Stimulated activated CD8-positive, alpha-beta memory T cell treated with anti-CD3 and anti-CD28 coated beads, Interleukin-2, amount 100 ng/mL, for 48 hours (primary cell): ENCODE measurements around the gene FUT6.
A peak's percentile ranks its signal among the peaks of the same experiment; 100 is the strongest.
"Not testable (repeated sequence)": the region's sequence is repeated elsewhere in the genome, so short reads cannot be mapped to it uniquely, and the experiment has no call there.

Experiments used
- DNase-seq, 2 donors: peaks; one replicate each; pipeline ENCODE4 v3.0.0-alpha.2; 2020; ENCODE audit warnings: low read depth in 2 of 2

Gene FUT6

GRCh38 chr19:5857203-5858081, 17.9 kb upstream of the FUT6 start:
- DNase-seq: no peak

- not testable (repeated sequence) for DNase-seq
These were observed 15.6 kb upstream of the FUT6 start for GRCh38 chr19:5855151-5855550.

- not testable (repeated sequence) for DNase-seq
These were observed 14.6 kb upstream of the FUT6 start for GRCh38 chr19:5854121-5854520.

- no peak for DNase-seq
These were observed 11.8 kb upstream of the FUT6 start, which contains the start of gene FUT3 for GRCh38 chr19:5851302-5851701. Gene FUT3, minus strand, starts transcription at chr19:5851449.

- no peak for DNase-seq
These were observed 11.3 kb upstream of the FUT6 start for GRCh38 chr19:5850743-5851293.

GRCh38 chr19:5850189-5850588, 10.7 kb upstream of the FUT6 start:
- DNase-seq: no peak

GRCh38 chr19:5848621-5849020, 9.1 kb upstream of the FUT6 start:
- DNase-seq: not testable (repeated sequence)

GRCh38 chr19:5847846-5848245, 8.3 kb upstream of the FUT6 start:
- DNase-seq: not testable (repeated sequence)

GRCh38 chr19:5844456-5845433, 5.2 kb upstream of the FUT6 start:
- DNase-seq: no peak

GRCh38 chr19:5843295-5843927, 3.9 kb upstream of the FUT6 start:
- DNase-seq: no peak

- not testable (repeated sequence) for DNase-seq
These were observed 2.2 kb upstream of the FUT6 start for GRCh38 chr19:5841735-5842111.

- no peak for DNase-seq
These were observed 993 bp downstream of the FUT6 start for GRCh38 chr19:5838353-5839064.

- no peak for DNase-seq
These were observed 1.6 kb downstream of the FUT6 start for GRCh38 chr19:5837761-5838352.

- no peak for DNase-seq
These were observed 6.8 kb downstream of the FUT6 start for GRCh38 chr19:5832527-5833216.

GRCh38 chr19:5832061-5832460, 7.4 kb downstream of the FUT6 start:
- DNase-seq: no peak

GRCh38 chr19:5831159-5831558, 8.3 kb downstream of the FUT6 start:
- no peak for DNase-seq

GRCh38 chr19:5829567-5830310, 9.8 kb downstream of the FUT6 start:
- no peak for DNase-seq

- peak; percentile 38 to 51 for DNase-seq
These were observed 10.6 kb downstream of the FUT6 start for GRCh38 chr19:5828661-5829566.
